ENCODE measurements around the gene COL25A1. TPM values are rescaled to one million over a fixed set of nuclear protein-coding genes. Genes with fewer than 3 reads are reported as not detected.

Gene COL25A1
- total and polyA plus RNA-seq, 2 donors (not counting 3 experiments of a cell fraction or from before 2014, with no cell fraction given), result 0.21 to 3.5 TPM

- no peak for FAIRE-seq
- Histone ChIP-seq H3K27me3 (ENCODE audit: control insufficient read depth in 2 of 2, insufficient read depth in 2 of 2, low read length in 2 of 2) (no peaks in the 10 kb centered on the region), H3K79me2 (ENCODE audit: control insufficient read depth, insufficient read depth, low read length) (no peaks in the 10 kb centered on the region), H4K20me1 (replicated peaks; ENCODE audit: control insufficient read depth, extremely low read depth, insufficient read depth, low read length) (no peaks in the 10 kb centered on the region), H3K9me3 (replicated peaks; ENCODE audit: control insufficient read depth, insufficient read depth, low read length) (no peaks in the 10 kb centered on the region), H3K4me2 (ENCODE audit: insufficient read depth, low read length) (no peak overlapping the region), H3K27ac (ENCODE audit: insufficient read depth, low read depth, low read length) (no peak overlapping the region), H3K4me1 (ENCODE audit: control insufficient read depth, extremely low read depth, insufficient read depth, low read length) (no peaks in the 10 kb centered on the region), H3K9ac (replicated peaks; ENCODE audit: extremely low read depth, insufficient read depth, low read length) (no peak overlapping the region), H3K4me3 (replicated peaks in 1 of 3; ENCODE audit: insufficient read depth in 1 of 3, low read depth in 1 of 3, low read length in 3 of 3) (no peak overlapping the region), H3K36me3 (ENCODE audit: control insufficient read depth in 2 of 2, extremely low read depth in 1 of 2, insufficient read depth in 2 of 2, low read length in 2 of 2) (no peaks in the 10 kb centered on the region), H2AFZ (ENCODE audit: low read depth, low read length) (no peak overlapping the region), H3K9me1 (replicated peaks; ENCODE audit: control insufficient read depth, extremely low read depth, insufficient read depth, low read length) (no peaks in the 10 kb centered on the region)
- intact Hi-C loops (cut with micrococcal nuclease), result no loop called here
- TF ChIP-seq JUN (IDR thresholded peaks at IDR 0.05; ENCODE audit: borderline replicate concordance, insufficient read depth, insufficient read length, low read depth) (no peak), MYC (IDR thresholded peaks at IDR 0.05; ENCODE audit: low read depth, low read length) (no peak), EZH2 (IDR thresholded peaks at IDR 0.05; ENCODE audit: borderline replicate concordance, low read depth, low read length, severe bottlenecking) (no peak), POLR2A (IDR thresholded peaks at IDR 0.05; ENCODE audit: low read depth, low read length) (no peak)
- CTCF ChIA-PET, result no interaction called here
- BruUV-seq (replicated peaks), result no TSS peak
- DNase-seq (ENCODE audit: low read depth, low spot score), result no peak
- dilution Hi-C loops (cut with MboI; ENCODE audit: extremely low pct_ligation_motif_present, low sequenced_read_pairs), result no loop called here
- POLR2A ChIA-PET, result no interaction called here
These were observed 292.5 kb downstream of the COL25A1 start for GRCh38 chr4:109009909-109010308.

GRCh38 chr4:109007976-109008375 lies 294.5 kb downstream of the COL25A1 start:
- TF ChIP-seq MAX (IDR thresholded peaks at IDR 0.05; ENCODE audit: insufficient read depth, insufficient read length) (no peak), MYC (IDR thresholded peaks at IDR 0.05; ENCODE audit: low read depth, low read length) (no peak), EZH2 (IDR thresholded peaks at IDR 0.05; ENCODE audit: borderline replicate concordance, low read depth, low read length, severe bottlenecking) (no peak), GATA2 (IDR thresholded peaks at IDR 0.05; ENCODE audit: insufficient read depth, insufficient read length, low read depth, low read length) (no peak), POLR2AphosphoS5 (IDR thresholded peaks at IDR 0.05; ENCODE audit: insufficient read depth, low read depth, low read length) (no peak), JUN (IDR thresholded peaks at IDR 0.05; ENCODE audit: borderline replicate concordance, insufficient read depth, insufficient read length, low read depth) (no peak), POLR2A (IDR thresholded peaks at IDR 0.05; ENCODE audit: low read depth, low read length) (no peak), CTCF (IDR thresholded peaks at IDR 0.05; ENCODE audit: extremely low read depth in 1 of 2, insufficient read depth in 1 of 2, low read depth in 1 of 2, low read length in 2 of 2) (no peak), FOS (IDR thresholded peaks at IDR 0.05; ENCODE audit: borderline replicate concordance, insufficient read depth, low read length) (no peak)
- intact Hi-C loops (cut with micrococcal nuclease), result no loop called here

More at GRCh38 chr4:109007976-109008375, 294.5 kb downstream of the COL25A1 start:
- CTCF ChIA-PET, result no interaction called here
- BruUV-seq (replicated peaks), result no TSS peak
- H3K9me3 ChIP-seq (replicated peaks; ENCODE audit: control insufficient read depth, insufficient read depth, low read length), result no peaks in the 10 kb centered on the region
- no peaks in the 10 kb centered on the region for H3K4me1 ChIP-seq (ENCODE audit: control insufficient read depth, extremely low read depth, insufficient read depth, low read length)
- no peak overlapping the region for H3K27ac ChIP-seq (ENCODE audit: insufficient read depth, low read depth, low read length)
- FAIRE-seq (no peak), DNase-seq (ENCODE audit: low read depth, low spot score) (no peak)
- no peak overlapping the region for H3K4me2 ChIP-seq (ENCODE audit: insufficient read depth, low read length)
- no peak overlapping the region for H2AFZ ChIP-seq (ENCODE audit: low read depth, low read length)
- no peaks in the 10 kb centered on the region for H3K79me2 ChIP-seq (ENCODE audit: control insufficient read depth, insufficient read depth, low read length)
- POLR2A ChIA-PET, result no interaction called here
- no peak overlapping the region for H3K9ac ChIP-seq (replicated peaks; ENCODE audit: extremely low read depth, insufficient read depth, low read length)
- H3K4me3 ChIP-seq (replicated peaks in 1 of 3; ENCODE audit: insufficient read depth in 1 of 3, low read depth in 1 of 3, low read length in 3 of 3), result no peak overlapping the region
- H3K36me3 ChIP-seq (ENCODE audit: control insufficient read depth in 2 of 2, extremely low read depth in 1 of 2, insufficient read depth in 2 of 2, low read length in 2 of 2), result no peaks in the 10 kb centered on the region
- H4K20me1 ChIP-seq (replicated peaks; ENCODE audit: control insufficient read depth, extremely low read depth, insufficient read depth, low read length), result no peaks in the 10 kb centered on the region
- H3K9me1 ChIP-seq (replicated peaks; ENCODE audit: control insufficient read depth, extremely low read depth, insufficient read depth, low read length), result no peaks in the 10 kb centered on the region
- no peaks in the 10 kb centered on the region for H3K27me3 ChIP-seq (ENCODE audit: control insufficient read depth in 2 of 2, insufficient read depth in 2 of 2, low read length in 2 of 2)
- dilution Hi-C loops (cut with MboI; ENCODE audit: extremely low pct_ligation_motif_present, low sequenced_read_pairs), result no loop called here
